GM21529 (cell line): Measurements from ENCODE around the gene CDA.

Experiments used
- ATAC-seq: cut with Tn5 transposase; IDR thresholded peaks from one replicate; pipeline ENCODE4 v1.9.1; 2021; ENCODE audit not compliant: unreplicated experiment

CDA gene

GRCh38 chr1:20648438-20648837 is 59.5 kb downstream of the CDA start:
- ATAC-seq: no peak

GRCh38 chr1:20648946-20649345 is 60.0 kb downstream of the CDA start:
- ATAC-seq: no peak

GRCh38 chr1:20652300-20652699 is 63.4 kb downstream of the CDA start:
- ATAC-seq: no peak

GRCh38 chr1:20654104-20654690 is 65.3 kb downstream of the CDA start:
- ATAC-seq: no peak

GRCh38 chr1:20657024-20657423 is 68.1 kb downstream of the CDA start:
- ATAC-seq: no peak

GRCh38 chr1:20658166-20658915 is 69.4 kb downstream of the CDA start:
- ATAC-seq: no peak

GRCh38 chr1:20660363-20660762 is 71.5 kb downstream of the CDA start:
- ATAC-seq: no peak

GRCh38 chr1:20660847-20661206 is 71.9 kb downstream of the CDA start:
- ATAC-seq: no peak

GRCh38 chr1:20661207-20662109 is 72.6 kb downstream of the CDA start, which contains the start of gene DDOST:
TSS of gene DDOST (minus strand) at chr1:20661369. CDS start at chr1:20661350, 19 bp downstream.
- ATAC-seq: peak; percentile 95

- ATAC-seq: no peak
Observed at GRCh38 chr1:20662110-20662475, 73.2 kb downstream of the CDA start.

- ATAC-seq: no peak
Observed at GRCh38 chr1:20663365-20663764, 74.5 kb downstream of the CDA start.

GRCh38 chr1:20663969-20664715 is 75.2 kb downstream of the CDA start:
- ATAC-seq: no peak

- ATAC-seq: no peak
Observed at GRCh38 chr1:20665726-20666125, 76.8 kb downstream of the CDA start.

- ATAC-seq: no peak
Observed at GRCh38 chr1:20666146-20666545, 77.2 kb downstream of the CDA start.

- ATAC-seq: no peak
Observed at GRCh38 chr1:20666804-20667203, 77.9 kb downstream of the CDA start.
